Measurements from ENCODE around the gene INPP5A.

DNA sequence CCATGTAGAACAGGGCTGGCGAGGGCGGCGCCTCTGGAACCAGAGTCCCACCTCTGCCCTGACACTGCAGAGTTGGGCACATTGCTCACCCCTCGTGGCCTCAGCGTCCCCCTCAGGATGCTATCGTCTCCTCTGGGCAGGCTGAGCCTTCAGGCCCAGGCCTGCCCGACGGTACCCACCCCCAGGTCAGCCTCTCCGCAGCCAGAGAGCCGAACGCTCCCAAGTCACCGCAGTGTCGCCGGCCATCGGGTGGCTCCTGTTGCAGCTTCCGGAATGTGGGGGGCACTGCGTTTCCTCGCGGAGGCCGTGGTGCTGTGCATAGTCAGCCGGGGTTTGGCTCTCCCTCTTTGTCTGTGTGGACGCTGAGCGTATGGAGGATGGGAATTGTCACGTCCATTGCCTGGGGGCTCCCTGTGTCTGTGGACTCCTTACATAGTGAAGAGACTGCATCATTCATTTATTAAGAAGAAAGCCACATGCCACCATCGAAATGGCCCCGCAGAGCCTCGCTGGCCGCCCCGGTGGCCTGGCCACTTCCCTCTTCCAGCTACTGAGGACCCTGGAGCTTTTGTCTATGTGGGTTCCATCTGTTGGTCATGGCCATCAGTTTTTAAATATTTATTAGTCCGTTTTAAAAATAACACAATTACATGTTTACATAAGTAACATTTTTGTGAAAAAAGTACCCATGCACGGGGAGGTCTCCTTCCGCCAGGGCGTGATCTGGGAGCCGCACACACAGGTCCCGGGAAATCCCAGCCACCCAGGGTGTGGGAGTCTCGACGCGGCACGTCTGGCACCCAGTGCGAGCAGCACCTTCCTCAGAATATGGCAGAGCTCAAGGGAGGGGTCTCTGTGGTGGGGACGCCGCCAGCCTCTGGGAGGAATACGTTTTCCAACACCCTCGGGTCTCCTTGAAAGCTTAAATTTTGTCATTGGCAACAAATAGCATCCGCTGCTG, 232.8 kb downstream of the INPP5A start:
- TF ChIP-seq, protein P1, sequence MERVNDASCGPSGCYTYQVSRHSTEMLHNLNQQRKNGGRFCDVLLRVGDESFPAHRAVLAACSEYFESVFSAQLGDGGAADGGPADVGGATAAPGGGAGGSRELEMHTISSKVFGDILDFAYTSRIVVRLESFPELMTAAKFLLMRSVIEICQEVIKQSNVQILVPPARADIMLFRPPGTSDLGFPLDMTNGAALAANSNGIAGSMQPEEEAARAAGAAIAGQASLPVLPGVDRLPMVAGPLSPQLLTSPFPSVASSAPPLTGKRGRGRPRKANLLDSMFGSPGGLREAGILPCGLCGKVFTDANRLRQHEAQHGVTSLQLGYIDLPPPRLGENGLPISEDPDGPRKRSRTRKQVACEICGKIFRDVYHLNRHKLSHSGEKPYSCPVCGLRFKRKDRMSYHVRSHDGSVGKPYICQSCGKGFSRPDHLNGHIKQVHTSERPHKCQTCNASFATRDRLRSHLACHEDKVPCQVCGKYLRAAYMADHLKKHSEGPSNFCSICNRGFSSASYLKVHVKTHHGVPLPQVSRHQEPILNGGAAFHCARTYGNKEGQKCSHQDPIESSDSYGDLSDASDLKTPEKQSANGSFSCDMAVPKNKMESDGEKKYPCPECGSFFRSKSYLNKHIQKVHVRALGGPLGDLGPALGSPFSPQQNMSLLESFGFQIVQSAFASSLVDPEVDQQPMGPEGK (CRISPR knock-in tag; IDR thresholded peaks at IDR 0.05; ENCODE audit: borderline replicate concordance): no peak
- TF ChIP-seq, protein P2, sequence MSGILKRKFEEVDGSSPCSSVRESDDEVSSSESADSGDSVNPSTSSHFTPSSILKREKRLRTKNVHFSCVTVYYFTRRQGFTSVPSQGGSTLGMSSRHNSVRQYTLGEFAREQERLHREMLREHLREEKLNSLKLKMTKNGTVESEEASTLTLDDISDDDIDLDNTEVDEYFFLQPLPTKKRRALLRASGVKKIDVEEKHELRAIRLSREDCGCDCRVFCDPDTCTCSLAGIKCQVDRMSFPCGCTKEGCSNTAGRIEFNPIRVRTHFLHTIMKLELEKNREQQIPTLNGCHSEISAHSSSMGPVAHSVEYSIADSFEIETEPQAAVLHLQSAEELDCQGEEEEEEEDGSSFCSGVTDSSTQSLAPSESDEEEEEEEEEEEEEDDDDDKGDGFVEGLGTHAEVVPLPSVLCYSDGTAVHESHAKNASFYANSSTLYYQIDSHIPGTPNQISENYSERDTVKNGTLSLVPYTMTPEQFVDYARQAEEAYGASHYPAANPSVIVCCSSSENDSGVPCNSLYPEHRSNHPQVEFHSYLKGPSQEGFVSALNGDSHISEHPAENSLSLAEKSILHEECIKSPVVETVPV (CRISPR knock-in tag; IDR thresholded peaks at IDR 0.05): no peak

Data from SK-N-SH treated with all-trans-retinoic acid at 6 μM for 48 hours (cell line).